H1 (cell line): Measurements from ENCODE around the gene FRMD3. TPM values are rescaled to one million over a fixed set of nuclear protein-coding genes. Genes with fewer than 3 reads are reported as not detected.

Experiments
- CHD1 ChIP-seq: IDR thresholded peaks from 2 replicates; pipeline ENCODE4 v1.6.1; 2012; ENCODE audit warnings: low read depth, low read length, improper control_type of control experiment
- MAX ChIP-seq: IDR thresholded peaks from 2 replicates; pipeline ENCODE4 v1.6.1; 2012; ENCODE audit warnings: inconsistent platforms
- TCF12 ChIP-seq: IDR thresholded peaks from 2 replicates; pipeline ENCODE4 v1.6.1; 2011; ENCODE audit warnings: low read depth, mild to moderate bottlenecking, low read length
- polyA plus RNA-seq, 7 experiments: library from polyadenylated mRNA; depleted of rRNA in 3 of 7; stranded (reverse) in 5 of 7; unstranded in 2 of 7; fragments of >200 nt in 5 of 7; fragments of 200-250 nt in 2 of 7; gene quantifications; 1 replicate in 5 of 7; 2 replicates in 1 of 7; 4 replicates in 1 of 7; pipeline versions ENCODE4 v1.2.1 to v1.2.3, GENCODE V29; 2011 to 2013; ENCODE audit warnings: missing spikeins in 2 of 7, mixed read lengths in 2 of 7
- total RNA-seq: library from RNA; stranded (reverse); fragmentation: NEBNext Ultra II Directional; extraction: Animal tissue kit (Norgen Biotek cat#: 25700); gene quantifications from 2 replicates; pipeline ENCODE4 v1.2.1, GENCODE V29; 2021

The FRMD3 gene
- total and polyA plus RNA-seq, 2 of the 8 experiments (the other 6 are each of a cell fraction or from before 2014, with no cell fraction given) = 0.15 to 1.4 TPM

GRCh38 chr9:83449166-83449565 is 89.0 kb downstream of the FRMD3 start (continued):
- no peak for TF ChIP-seq CHD1
- TF ChIP-seq TCF12 = no peak
- TF ChIP-seq MAX = no peak
